LNCAP (cell line): ENCODE results near the gene CAMK2G.

Experiments
- CTCF ChIP-seq: fragments of 450-650 bp; IDR thresholded peaks from 2 replicates; pipeline ENCODE4 v1.5.1; 2017; ENCODE audit warnings: mild to moderate bottlenecking

Gene CAMK2G

GRCh38 chr10:73781548-73781878 is 92.8 kb downstream of the CAMK2G start:
- no peak for TF ChIP-seq CTCF

- TF ChIP-seq CTCF: no peak
Observed at GRCh38 chr10:73780966-73781365, 93.4 kb downstream of the CAMK2G start.

- TF ChIP-seq CTCF: no peak
Observed at GRCh38 chr10:73780301-73780700, 94.1 kb downstream of the CAMK2G start.

GRCh38 chr10:73779539-73780197 is 94.7 kb downstream of the CAMK2G start:
- TF ChIP-seq CTCF: no peak

GRCh38 chr10:73779018-73779417 is 95.3 kb downstream of the CAMK2G start:
- no peak for TF ChIP-seq CTCF

GRCh38 chr10:73774637-73775036 is 99.7 kb downstream of the CAMK2G start:
- no peak for TF ChIP-seq CTCF

GRCh38 chr10:73773152-73773879 is 101.0 kb downstream of the CAMK2G start:
- no peak for TF ChIP-seq CTCF
